ENCODE data around the gene CKAP2L.
A peak's percentile ranks its signal among the peaks of the same experiment; 100 is the strongest.

CKAP2L gene

GRCh38 chr2:112809112-112809511 lies 44.7 kb upstream of the CKAP2L start:
- in situ Hi-C loops (cut with HindIII; ENCODE audit: low sequenced_read_pairs): no loop called here
- DNase-seq (ENCODE audit: low read depth): no peak
- no peak for TF ChIP-seq CTCF (IDR thresholded peaks at IDR 0.05; ENCODE audit: low read depth, low read length, missing control alignments)
- no peak overlapping the region for H3K4me3 ChIP-seq (ENCODE audit: low read depth, low read length)

GRCh38 chr2:112807233-112807807 lies 42.9 kb upstream of the CKAP2L start:
- in situ Hi-C loops (cut with HindIII; ENCODE audit: low sequenced_read_pairs): no loop called here
- no peak overlapping the region for H3K4me3 ChIP-seq (ENCODE audit: low read depth, low read length)
- TF ChIP-seq CTCF (IDR thresholded peaks at IDR 0.05; ENCODE audit: low read depth, low read length, missing control alignments): peak; percentile 6
- DNase-seq (ENCODE audit: low read depth): no peak

- no peak for TF ChIP-seq CTCF (IDR thresholded peaks at IDR 0.05; ENCODE audit: low read depth, low read length, missing control alignments)
- no peak for DNase-seq (ENCODE audit: low read depth)
- H3K4me3 ChIP-seq (ENCODE audit: low read depth, low read length): no peak overlapping the region
- in situ Hi-C loops (cut with HindIII; ENCODE audit: low sequenced_read_pairs): no loop called here
Measured at GRCh38 chr2:112805542-112805941, 41.1 kb upstream of the CKAP2L start.

- no peak for TF ChIP-seq CTCF (IDR thresholded peaks at IDR 0.05; ENCODE audit: low read depth, low read length, missing control alignments)
- H3K4me3 ChIP-seq (ENCODE audit: low read depth, low read length): no peak overlapping the region
- in situ Hi-C loops (cut with HindIII; ENCODE audit: low sequenced_read_pairs): no loop called here
- DNase-seq (ENCODE audit: low read depth): no peak
Measured at GRCh38 chr2:112803691-112804521, 39.5 kb upstream of the CKAP2L start.

- no peak overlapping the region for H3K4me3 ChIP-seq (ENCODE audit: low read depth, low read length)
- in situ Hi-C loops (cut with HindIII; ENCODE audit: low sequenced_read_pairs): no loop called here
- TF ChIP-seq CTCF (IDR thresholded peaks at IDR 0.05; ENCODE audit: low read depth, low read length, missing control alignments): no peak
- no peak for DNase-seq (ENCODE audit: low read depth)
Measured at GRCh38 chr2:112800881-112801583, 36.6 kb upstream of the CKAP2L start.
